ENCODE data around the gene CAMTA1. TPM values are rescaled to one million over a fixed set of nuclear protein-coding genes. Genes with fewer than 3 reads are reported as not detected.

Gene CAMTA1
- total RNA-seq, 1 donor from 2014 or later, result 81.6 TPM

GRCh38 chr1:6782151-6782550 is 3.1 kb upstream of the CAMTA1 start:
- no peak overlapping the region for H3K27ac Mint-ChIP-seq (ENCODE audit: unreplicated experiment)
- no peak for TF ChIP-seq CTCF (IDR thresholded peaks at IDR 0.05)
- H3K4me3 Mint-ChIP-seq (ENCODE audit: unreplicated experiment), result no peak overlapping the region
- no peaks in the 10 kb centered on the region for H3K27me3 Mint-ChIP-seq (ENCODE audit: unreplicated experiment)
- DNase-seq (ENCODE audit: extremely low spot score, unreplicated experiment), result no peak
- no peaks in the 10 kb centered on the region for H3K9me3 Mint-ChIP-seq (ENCODE audit: unreplicated experiment)
- no peaks in the 10 kb centered on the region for H3K36me3 Mint-ChIP-seq (ENCODE audit: unreplicated experiment)
- H3K4me1 Mint-ChIP-seq (ENCODE audit: unreplicated experiment), result peaks cover 20% of the 10 kb centered on the region

GRCh38 chr1:6783221-6783620 is 2.0 kb upstream of the CAMTA1 start:
- Mint-ChIP-seq H3K27me3 (ENCODE audit: unreplicated experiment) (no peaks in the 10 kb centered on the region), H3K27ac (ENCODE audit: unreplicated experiment) (peak overlapping the region; percentile 94), H3K4me1 (ENCODE audit: unreplicated experiment) (peaks cover 23% of the 10 kb centered on the region), H3K4me3 (ENCODE audit: unreplicated experiment) (peak overlapping the region; percentile 83), H3K9me3 (ENCODE audit: unreplicated experiment) (no peaks in the 10 kb centered on the region), H3K36me3 (ENCODE audit: unreplicated experiment) (no peaks in the 10 kb centered on the region)
- peak; percentile 20 for TF ChIP-seq CTCF (IDR thresholded peaks at IDR 0.05)
- no peak for DNase-seq (ENCODE audit: extremely low spot score, unreplicated experiment)

GRCh38 chr1:6783936-6784559 is 1.2 kb upstream of the CAMTA1 start:
- H3K9me3 Mint-ChIP-seq (ENCODE audit: unreplicated experiment), result no peaks in the 10 kb centered on the region
- peak overlapping the region; percentile 83 for H3K4me3 Mint-ChIP-seq (ENCODE audit: unreplicated experiment)
- no peaks in the 10 kb centered on the region for H3K27me3 Mint-ChIP-seq (ENCODE audit: unreplicated experiment)
- no peak for TF ChIP-seq CTCF (IDR thresholded peaks at IDR 0.05)
- H3K4me1 Mint-ChIP-seq (ENCODE audit: unreplicated experiment), result peaks cover 27% of the 10 kb centered on the region
- H3K36me3 Mint-ChIP-seq (ENCODE audit: unreplicated experiment), result no peaks in the 10 kb centered on the region
- DNase-seq (ENCODE audit: extremely low spot score, unreplicated experiment), result no peak
- peak overlapping the region; percentile 94 for H3K27ac Mint-ChIP-seq (ENCODE audit: unreplicated experiment)

- no peaks in the 10 kb centered on the region for H3K27me3 Mint-ChIP-seq (ENCODE audit: unreplicated experiment)
- DNase-seq (ENCODE audit: extremely low spot score, unreplicated experiment), result peak; percentile 100
These were observed 515 bp upstream of the CAMTA1 start for GRCh38 chr1:6784560-6785317.

More at GRCh38 chr1:6784560-6785317, 515 bp upstream of the CAMTA1 start:
- no peak for TF ChIP-seq CTCF (IDR thresholded peaks at IDR 0.05)
- Mint-ChIP-seq H3K4me3 (ENCODE audit: unreplicated experiment) (peak overlapping the region; percentile 83), H3K36me3 (ENCODE audit: unreplicated experiment) (no peaks in the 10 kb centered on the region), H3K27ac (ENCODE audit: unreplicated experiment) (peak overlapping the region; percentile 94), H3K4me1 (ENCODE audit: unreplicated experiment) (peaks cover 33% of the 10 kb centered on the region), H3K9me3 (ENCODE audit: unreplicated experiment) (no peaks in the 10 kb centered on the region)
